ENCODE data around the gene GARIN5A. TPM values are rescaled to one million over a fixed set of nuclear protein-coding genes. Genes with fewer than 3 reads are reported as not detected.

Gene GARIN5A
- total RNA-seq, 1 donor from 2014 or later = 11.5 TPM

DNA sequence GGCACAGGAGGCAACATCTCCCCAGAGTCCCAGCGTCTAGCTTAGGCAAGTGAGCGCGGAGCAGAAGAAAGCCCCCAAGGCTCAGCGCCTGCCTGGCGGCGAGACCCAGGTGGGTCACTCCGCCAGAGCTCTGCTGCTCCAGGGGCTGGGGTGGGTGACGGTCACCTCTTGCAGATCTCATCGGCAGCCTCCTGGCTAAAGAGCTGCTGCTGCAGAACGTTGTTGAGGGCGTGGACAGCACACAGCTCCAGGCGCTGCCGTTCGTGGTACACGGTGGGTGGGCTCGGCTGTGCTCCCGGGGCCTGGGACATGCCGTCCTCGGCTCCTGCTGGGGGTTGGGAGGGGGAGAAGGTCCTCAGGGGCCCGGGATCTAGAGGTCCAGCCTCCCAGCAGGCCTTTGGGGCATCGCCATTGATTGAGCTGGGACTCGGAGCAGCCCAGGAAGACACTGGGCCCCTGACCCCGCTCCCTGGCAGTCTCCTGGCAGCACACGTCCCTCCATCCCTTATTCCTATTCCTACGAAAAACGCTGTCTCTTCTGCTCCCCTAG, 33.5 kb upstream of the GARIN5A start:
- peaks cover 2% of the 10 kb centered on the region for H3K36me3 Mint-ChIP-seq
- no peaks in the 10 kb centered on the region for H3K9me3 Mint-ChIP-seq
- peak overlapping the region; percentile 93 for H3K4me3 Mint-ChIP-seq
- H3K27me3 Mint-ChIP-seq (ENCODE audit: low read depth) = no peaks in the 10 kb centered on the region
- DNase-seq (ENCODE audit: low spot score in 2 of 2, unreplicated experiment in 2 of 2) = no peak
- peak overlapping the region; percentile 86 for H3K27ac Mint-ChIP-seq
- H3K4me1 Mint-ChIP-seq = peaks cover 10% of the 10 kb centered on the region
- TF ChIP-seq, protein P1, sequence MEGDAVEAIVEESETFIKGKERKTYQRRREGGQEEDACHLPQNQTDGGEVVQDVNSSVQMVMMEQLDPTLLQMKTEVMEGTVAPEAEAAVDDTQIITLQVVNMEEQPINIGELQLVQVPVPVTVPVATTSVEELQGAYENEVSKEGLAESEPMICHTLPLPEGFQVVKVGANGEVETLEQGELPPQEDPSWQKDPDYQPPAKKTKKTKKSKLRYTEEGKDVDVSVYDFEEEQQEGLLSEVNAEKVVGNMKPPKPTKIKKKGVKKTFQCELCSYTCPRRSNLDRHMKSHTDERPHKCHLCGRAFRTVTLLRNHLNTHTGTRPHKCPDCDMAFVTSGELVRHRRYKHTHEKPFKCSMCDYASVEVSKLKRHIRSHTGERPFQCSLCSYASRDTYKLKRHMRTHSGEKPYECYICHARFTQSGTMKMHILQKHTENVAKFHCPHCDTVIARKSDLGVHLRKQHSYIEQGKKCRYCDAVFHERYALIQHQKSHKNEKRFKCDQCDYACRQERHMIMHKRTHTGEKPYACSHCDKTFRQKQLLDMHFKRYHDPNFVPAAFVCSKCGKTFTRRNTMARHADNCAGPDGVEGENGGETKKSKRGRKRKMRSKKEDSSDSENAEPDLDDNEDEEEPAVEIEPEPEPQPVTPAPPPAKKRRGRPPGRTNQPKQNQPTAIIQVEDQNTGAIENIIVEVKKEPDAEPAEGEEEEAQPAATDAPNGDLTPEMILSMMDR (IDR thresholded peaks at IDR 0.05; ENCODE audit: unreplicated experiment) = no peak

DNA sequence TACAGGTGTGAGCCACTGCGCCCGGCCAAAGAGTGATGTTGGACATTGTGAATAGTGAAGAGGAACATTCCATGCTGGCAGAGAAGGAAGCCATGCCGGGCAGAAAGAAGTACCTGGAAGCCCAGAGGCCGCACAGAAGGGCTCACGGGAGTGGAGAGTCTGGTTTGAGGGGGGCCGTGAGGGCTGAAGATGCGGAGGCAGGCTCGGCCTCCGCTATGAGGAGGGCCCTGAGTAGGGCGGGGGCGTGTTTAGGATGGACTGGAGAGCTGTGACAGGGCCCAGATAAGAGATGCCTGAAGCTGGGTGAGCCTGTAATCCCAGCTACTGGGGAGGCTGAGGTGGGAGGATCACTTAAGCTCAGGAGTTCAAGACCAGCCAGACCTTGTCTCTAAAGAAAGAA, 32.7 kb upstream of the GARIN5A start:
- Mint-ChIP-seq H3K4me1 (peaks cover 10% of the 10 kb centered on the region), H3K27me3 (ENCODE audit: low read depth) (no peaks in the 10 kb centered on the region), H3K9me3 (no peaks in the 10 kb centered on the region), H3K4me3 (no peak overlapping the region), H3K27ac (peak overlapping the region; percentile 30), H3K36me3 (peaks cover 2% of the 10 kb centered on the region)
- TF ChIP-seq, protein P1 (IDR thresholded peaks at IDR 0.05; ENCODE audit: unreplicated experiment) = no peak
- no peak for DNase-seq (ENCODE audit: low spot score in 2 of 2, unreplicated experiment in 2 of 2)

DNA sequence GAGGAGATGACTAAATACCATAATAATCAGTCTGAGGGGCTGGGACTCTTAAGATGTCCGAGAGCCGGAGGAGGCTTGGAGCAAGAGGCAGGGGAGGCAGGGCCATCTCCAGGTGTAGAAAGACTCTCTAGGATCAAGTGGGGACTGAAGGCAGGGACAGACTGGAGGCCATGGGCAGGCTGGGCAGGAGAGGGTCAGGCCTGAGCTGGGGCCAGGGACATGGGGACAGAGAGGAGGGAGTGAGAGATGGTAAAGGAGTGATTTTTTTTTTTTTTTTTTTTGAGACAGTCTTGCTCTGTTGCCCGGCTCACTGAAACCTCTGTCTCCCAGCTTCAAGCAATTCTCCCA, 32.2 kb upstream of the GARIN5A start:
- TF ChIP-seq, protein P1 (IDR thresholded peaks at IDR 0.05; ENCODE audit: unreplicated experiment) = no peak
- no peaks in the 10 kb centered on the region for H3K27me3 Mint-ChIP-seq (ENCODE audit: low read depth)
- H3K4me3 Mint-ChIP-seq = peak overlapping the region; percentile 22
- no peaks in the 10 kb centered on the region for H3K9me3 Mint-ChIP-seq
- H3K36me3 Mint-ChIP-seq = peaks cover 2% of the 10 kb centered on the region
- H3K4me1 Mint-ChIP-seq = peaks cover 10% of the 10 kb centered on the region
- no peak for DNase-seq (ENCODE audit: low spot score in 2 of 2, unreplicated experiment in 2 of 2)
- peak overlapping the region; percentile 22 for H3K27ac Mint-ChIP-seq

DNA sequence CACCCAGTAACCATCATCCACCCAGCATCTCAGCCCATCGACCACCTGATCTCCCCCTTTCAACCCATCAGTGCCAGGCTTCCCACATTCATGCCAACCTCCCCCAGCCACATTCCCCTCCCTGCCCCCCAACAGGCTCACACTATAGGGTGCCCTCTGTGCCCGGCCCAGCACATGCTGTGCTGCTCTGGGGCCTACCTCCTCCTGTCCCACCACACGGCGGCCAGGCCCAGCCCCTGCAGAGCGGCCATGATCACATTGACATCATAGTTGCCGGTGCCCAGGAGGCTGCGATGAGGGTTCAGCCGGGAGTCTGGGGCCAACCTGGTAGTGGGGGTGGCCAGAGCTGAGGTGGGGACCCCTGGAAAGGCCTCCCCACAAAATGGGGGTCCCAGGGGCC, 30.7 kb upstream of the GARIN5A start:
- H3K4me1 Mint-ChIP-seq = peaks cover 10% of the 10 kb centered on the region
- H3K9me3 Mint-ChIP-seq = no peaks in the 10 kb centered on the region
- no peak overlapping the region for H3K27ac Mint-ChIP-seq
- DNase-seq (ENCODE audit: low spot score in 2 of 2, unreplicated experiment in 2 of 2) = no peak
- no peaks in the 10 kb centered on the region for H3K27me3 Mint-ChIP-seq (ENCODE audit: low read depth)
- peaks cover 2% of the 10 kb centered on the region for H3K36me3 Mint-ChIP-seq
- TF ChIP-seq, protein P1 (IDR thresholded peaks at IDR 0.05; ENCODE audit: unreplicated experiment) = no peak
- H3K4me3 Mint-ChIP-seq = no peak overlapping the region

DNA sequence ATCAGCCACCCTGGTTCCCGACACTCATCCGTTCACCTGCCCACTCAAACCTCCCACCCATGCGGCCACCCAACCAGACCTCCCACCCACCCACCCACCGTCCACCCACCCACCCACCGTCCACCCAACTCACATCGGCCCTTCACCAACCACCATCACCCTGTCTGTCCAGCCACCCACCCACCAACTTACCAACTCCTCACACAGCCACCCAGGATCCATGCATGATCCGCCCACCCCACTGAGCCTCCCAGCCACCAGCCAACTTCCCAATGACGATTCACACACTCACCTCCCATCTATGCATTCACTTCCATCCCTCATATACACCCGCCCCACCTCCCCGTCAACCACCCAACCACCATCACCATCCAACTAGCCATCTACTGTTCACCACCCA, 30.1 kb upstream of the GARIN5A start:
- Mint-ChIP-seq H3K27me3 (ENCODE audit: low read depth) (peaks cover 3% of the 10 kb centered on the region), H3K36me3 (peaks cover 2% of the 10 kb centered on the region), H3K9me3 (no peaks in the 10 kb centered on the region), H3K4me3 (no peak overlapping the region), H3K4me1 (peaks cover 8% of the 10 kb centered on the region), H3K27ac (no peak overlapping the region)
- TF ChIP-seq, protein P1 (IDR thresholded peaks at IDR 0.05; ENCODE audit: unreplicated experiment) = no peak
- no peak for DNase-seq (ENCODE audit: low spot score in 2 of 2, unreplicated experiment in 2 of 2)

Data from mesothelial cell of epicardium (in vitro differentiated cells).